ENCODE measurements around the gene CRTC2.
"Not testable (repeated sequence)": the region's sequence is repeated elsewhere in the genome, so short reads cannot be mapped to it uniquely, and the experiment has no call there.

CRTC2 gene, protein sequence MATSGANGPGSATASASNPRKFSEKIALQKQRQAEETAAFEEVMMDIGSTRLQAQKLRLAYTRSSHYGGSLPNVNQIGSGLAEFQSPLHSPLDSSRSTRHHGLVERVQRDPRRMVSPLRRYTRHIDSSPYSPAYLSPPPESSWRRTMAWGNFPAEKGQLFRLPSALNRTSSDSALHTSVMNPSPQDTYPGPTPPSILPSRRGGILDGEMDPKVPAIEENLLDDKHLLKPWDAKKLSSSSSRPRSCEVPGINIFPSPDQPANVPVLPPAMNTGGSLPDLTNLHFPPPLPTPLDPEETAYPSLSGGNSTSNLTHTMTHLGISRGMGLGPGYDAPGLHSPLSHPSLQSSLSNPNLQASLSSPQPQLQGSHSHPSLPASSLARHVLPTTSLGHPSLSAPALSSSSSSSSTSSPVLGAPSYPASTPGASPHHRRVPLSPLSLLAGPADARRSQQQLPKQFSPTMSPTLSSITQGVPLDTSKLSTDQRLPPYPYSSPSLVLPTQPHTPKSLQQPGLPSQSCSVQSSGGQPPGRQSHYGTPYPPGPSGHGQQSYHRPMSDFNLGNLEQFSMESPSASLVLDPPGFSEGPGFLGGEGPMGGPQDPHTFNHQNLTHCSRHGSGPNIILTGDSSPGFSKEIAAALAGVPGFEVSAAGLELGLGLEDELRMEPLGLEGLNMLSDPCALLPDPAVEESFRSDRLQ

DNA sequence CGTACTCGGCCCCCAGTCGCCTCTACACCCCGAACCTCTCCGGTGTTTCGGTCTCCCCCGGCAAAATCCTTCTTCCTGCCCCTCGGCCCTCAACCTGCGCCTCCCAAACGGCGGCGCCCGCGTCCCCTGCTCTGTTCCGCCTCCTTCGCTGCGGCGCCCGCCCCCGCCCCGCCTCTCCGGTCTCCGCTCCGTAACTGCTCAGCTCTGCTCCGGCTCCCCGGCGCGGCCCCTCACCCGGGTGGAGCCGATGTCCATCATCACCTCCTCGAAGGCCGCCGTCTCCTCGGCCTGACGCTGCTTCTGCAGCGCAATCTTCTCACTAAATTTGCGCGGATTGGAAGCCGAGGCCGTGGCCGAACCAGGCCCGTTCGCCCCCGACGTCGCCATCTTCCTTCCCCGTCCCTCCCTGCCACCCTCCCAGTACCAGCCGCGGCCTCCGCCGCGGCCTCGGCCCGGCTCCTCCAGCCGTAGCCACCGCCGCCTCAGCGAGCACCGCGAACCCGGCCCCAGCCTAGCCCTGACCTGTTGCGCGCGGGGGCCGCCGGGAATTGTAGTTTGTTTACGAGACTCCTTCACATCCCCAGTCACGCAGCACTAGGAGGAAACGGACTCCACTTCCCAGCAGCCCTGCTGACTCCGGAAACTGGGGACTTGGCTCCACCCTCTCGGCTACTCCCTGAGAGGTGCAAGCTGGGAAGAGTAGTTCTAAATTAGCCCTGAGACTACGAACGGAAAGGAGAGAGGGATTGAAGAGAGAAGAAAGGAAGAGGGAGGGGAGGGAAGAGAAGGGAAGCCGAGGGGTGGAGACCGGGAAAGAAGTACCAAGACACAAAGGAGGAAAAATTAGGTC lies at the start of gene CRTC2:
TSS of gene CRTC2 (minus strand) at position 502 of the 850 bp plus-strand sequence. CDS start at position 387, 115 bp downstream.
- peak; percentile 79 to 94 (median 88) for DNase-seq

DNA sequence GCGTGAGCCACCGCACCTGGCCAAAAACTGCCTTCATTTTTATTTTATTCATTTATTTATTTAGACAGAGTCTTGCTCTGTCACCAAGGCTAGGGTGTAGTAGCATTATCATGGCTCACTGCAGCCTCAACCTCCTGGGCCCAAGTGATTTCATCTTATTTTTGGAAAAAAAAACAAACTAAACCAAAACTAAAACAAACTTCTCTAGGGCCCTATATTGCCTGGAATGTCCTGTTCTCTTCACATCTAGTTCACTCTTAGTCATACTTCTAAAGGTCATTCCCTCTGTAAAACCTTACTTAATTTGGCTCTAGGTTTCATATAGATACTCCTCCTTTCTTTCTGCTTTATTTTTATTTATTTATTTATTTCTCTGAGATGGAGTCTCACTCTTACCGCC lies 47.7 kb upstream of the CRTC2 start:
- no peak for DNase-seq

DNA sequence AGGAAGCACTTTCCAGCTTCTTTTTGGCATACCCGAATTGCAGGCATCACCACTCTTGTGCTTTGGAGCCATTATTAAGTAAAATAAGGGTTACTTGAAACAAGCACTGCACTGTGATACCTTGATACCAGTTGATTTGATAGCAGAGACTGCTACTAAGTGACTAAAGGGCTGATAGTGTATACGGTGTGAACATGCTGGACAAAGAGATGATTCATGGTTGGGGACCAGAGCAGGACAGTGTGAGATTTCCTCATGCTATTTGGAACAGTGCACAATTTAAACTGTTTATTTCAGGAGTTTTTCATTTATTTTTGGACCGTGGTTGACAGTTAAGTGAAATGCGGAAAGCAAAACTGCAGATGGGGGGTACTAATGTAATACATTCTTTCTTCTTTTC lies 42.0 kb upstream of the CRTC2 start:
- DNase-seq: no peak

DNA sequence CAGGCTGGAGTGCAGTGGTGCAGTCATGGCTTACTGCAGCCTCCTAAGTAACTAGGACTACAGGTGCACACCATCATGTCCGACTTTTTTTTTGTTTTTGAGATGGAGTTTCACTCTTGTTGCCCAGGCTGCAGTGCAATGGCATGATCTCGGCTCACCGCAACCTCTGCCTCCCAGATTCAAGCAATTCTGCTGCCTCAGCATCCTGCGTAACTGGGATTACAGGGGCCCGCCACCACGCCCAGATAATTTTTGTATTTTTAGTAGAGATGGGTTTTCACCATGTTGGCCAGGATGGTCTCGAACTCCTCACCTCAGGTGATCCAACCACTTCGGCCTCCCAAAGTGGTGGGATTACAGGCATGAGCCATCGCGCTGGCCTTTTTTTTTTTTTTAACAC lies 38.5 kb upstream of the CRTC2 start:
- not testable (repeated sequence) for DNase-seq

DNA sequence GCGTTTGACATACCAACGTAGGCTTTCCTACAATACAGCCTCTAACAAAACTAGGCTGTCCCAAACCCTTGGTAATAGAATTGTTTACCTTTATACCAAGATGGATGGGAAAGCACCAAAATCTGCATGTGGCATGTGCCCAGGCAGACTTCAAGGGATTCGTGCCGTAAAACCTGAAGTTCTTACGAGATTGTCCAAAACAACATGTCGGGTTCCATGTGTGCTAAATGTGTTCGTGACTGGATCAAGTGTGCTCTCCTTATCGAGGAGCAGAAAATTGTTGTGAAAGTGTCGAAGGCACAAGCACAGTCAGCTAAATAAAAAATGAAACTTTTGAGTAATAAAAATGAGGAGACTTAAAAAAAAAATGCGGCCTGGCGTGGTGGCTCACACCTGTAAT lies 37.2 kb upstream of the CRTC2 start:
- no peak for DNase-seq

DNA sequence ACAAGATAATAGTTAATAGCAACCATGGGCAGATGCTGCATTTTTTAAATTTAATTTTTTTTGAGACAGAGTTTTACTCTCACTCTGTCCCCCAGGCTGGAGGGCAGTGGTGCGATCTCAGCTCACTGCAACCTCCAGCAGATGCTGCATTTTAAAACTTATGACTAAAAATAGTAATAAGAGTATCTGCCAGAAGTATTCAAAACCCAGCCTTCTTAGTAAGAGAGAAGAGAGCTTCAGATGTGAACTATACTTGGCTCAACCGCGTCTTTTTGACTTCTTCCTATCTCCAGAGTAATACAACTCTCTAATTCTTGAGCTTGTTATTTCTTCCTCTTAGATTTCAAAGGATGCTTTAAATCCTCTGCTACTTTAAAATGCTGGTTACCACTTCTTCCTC lies 36.8 kb upstream of the CRTC2 start:
- no peak for DNase-seq

DNA sequence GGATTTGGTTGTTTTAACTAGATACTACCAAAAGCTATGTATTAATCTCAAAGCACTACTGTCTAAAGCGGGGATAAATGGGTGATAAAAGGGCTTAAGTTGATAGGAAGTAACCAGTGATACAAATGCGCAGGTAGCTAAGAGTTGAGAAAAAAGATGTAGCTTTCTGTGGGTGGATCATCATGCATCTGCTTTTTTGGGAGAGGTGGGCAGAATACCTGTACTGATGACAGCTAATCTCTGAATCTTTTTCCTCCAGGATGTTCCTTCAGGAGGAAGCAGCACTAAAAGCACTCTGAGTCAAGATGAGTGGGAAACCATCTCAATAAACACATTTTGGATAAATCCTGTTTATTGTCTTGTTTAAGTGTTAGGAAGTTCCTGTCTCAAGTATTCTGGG lies 33.4 kb upstream of the CRTC2 start:
- DNase-seq: no peak

DNA sequence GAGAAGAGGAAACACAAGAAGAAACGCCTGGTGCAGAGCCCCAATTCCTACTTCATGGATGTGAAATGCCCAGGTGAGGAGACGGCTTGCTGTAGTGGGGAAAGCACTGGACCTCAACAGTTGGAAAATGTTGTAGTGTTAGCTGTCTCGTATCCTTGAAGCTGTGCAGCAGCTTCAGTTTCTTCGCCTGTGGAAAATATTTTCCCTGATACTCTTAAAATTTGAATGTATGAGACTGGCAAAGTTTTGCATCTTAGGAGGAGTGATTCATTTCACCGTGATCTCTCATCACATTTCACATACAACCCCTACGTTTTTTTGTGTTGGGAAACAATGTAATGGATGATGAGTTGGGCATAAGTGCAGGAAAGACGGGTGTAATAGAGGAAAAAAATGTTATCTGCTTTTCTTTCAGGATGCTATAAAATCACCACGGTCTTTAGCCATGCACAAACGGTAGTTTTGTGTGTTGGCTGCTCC lies 32.8 kb upstream of the CRTC2 start:
- DNase-seq: no peak

DNA sequence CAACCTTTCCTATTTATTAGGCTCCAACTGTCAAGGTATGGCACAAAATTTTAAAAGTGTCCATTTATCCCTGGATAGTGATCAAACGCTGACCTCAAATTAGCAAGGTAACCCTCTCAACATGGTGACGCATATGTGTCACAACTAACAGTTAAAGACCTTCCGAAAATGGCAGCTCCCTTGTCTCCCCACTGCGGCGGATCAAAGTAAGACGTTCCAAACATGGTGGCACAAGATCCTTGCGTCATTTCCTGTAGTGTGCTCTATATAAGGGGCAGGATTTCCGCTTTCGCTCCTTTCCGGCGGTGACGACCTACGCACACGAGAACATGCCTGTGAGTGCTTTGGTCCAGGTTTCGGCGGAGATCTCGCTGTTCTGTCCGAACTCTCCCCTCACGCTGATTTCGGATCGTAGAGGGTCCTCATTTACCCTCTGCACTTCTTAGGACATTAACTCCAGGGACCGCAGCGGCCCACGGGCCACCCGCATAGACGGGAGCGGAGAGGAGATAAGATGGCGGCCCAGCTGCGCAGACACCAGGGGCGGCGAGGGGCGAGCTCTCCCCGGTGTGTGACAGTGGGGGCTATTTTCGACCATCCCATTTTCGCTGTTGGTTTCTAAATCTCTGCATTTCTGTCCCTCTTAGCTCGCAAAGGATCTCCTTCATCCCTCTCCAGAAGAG lies 32.2 kb upstream of the CRTC2 start, which contains the start of gene RPS27:
TSS of gene RPS27 (plus strand) at position 295 of the 683 bp plus-strand sequence. CDS start at position 330, 35 bp downstream.
- peak; percentile 60 to 81 (median 70) for DNase-seq

DNA sequence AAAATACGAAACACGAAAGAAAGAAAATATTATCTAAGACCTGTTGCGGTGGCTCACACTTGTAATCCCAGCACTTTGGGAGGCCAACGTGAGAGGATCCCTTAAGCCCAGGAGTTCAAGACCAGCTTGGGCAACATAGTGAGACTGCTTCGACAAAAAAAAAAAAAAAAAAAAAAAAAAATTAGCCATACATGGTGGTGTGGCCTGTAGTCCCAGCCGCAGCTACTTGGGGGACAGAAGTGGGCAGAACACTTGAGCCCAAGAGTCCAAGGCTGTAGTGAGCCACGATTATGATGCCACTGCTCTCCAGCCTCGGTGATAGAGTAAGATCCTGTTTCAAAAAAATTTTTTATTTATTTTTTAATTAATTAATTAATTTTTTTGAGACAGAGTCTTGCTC lies 29.2 kb upstream of the CRTC2 start:
- no peak for DNase-seq

DNA sequence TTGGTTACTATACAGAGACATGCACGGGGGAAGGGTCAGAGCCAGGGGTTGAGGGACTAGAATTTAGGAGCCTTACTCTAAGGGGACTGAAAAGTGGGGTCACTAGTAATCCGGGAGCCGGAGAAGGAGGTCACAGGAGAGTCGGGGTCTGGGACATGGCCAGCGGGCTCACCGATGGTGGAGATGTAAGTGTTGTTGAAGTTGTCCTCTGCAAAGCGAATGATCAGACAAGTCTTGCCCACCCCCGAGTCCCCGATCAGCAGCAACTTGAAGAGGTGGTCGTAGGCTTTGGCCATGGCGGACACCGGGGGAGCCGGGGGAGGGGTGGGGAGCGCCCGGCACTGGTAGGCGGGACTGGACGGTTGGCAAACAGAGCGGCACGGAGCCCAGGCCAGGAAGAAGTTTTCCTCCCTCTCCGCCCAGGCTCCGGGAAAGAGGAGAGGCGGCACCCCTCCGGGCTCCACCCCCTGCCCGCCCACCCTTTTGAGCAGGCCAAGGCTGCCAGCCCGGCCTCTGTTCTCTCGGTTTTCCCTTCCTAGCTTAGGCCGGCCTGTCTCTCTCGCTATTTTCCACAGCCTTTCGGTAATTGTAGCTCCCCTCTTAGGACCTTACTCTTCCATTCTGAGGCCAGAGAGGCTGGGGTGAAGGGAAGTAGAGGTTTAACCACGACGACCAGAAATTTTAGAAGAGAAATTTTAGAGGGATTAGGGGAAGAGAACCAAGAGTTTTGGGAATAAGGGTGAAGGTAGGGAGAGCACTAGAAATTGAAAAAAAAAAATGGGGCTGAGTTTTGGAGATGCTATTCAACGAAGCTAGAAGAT lies 27.7 kb upstream of the CRTC2 start, which contains the start of gene RAB13:
TSS of gene RAB13 (minus strand) at position 399 of the 821 bp plus-strand sequence. CDS start at position 296, 103 bp downstream.
- no peak for DNase-seq

DNA sequence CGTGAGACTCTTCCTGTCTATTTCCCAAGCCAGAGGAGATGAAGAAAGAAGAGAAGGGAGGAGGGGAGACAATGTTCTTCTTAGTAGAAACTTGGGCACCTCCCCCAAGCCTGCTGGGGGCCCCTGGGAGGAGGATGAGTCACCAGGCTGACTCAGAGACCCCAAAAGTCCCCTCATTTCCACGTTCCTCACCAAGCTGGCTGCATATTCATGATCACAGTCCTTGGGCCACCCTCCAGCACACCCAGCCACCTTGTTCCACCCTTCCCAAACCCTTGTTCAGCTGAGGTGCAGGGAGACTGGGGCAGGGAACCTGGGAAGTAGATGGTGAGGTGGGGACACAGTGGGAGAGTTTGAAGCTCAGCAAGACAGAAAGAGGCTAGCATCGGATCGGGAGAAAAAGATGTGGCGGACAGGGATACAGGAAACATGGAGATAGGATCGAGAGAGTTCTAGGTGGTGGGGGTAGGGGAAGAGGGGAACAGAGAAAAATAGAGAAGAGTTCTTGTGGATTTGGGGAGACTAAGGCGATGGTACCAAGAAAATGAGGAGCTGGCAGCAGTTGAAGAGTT lies 27.0 kb upstream of the CRTC2 start:
- DNase-seq: no peak

DNA sequence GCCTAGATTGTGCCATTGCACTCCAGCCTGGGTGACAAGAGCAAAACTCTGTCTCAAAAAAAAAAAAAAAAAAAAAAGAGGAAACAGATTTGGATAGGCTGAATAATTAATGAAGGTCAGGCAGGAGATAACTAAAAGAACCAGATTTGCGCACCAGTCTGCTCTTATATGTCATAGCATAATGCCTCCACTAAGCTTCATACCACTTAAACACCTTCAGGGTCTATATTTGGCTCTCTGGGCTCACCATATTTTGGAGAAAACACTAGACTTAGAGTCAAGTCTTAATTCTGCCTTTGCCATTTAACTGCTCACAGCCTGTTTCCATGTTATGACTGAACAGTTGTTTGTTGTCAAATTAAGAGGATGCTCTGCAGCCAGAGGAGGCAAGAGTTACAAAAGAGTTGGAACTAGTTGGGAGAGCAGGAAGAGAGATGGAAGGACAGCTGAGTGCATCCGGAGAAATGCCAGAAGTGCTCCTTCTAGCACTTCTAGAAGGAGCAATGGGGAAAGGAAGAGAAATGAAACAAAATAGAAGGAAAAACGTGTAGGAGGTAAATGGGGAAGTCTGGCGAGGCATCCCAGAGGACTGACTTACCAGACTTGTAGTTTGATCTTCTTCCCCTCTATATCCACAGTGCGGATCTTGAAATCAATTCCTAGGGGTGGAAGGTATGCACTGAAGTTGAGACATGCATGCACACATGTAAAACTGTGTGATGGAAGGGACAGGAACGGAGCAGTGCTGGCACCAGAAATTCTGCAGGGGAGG lies 25.9 kb upstream of the CRTC2 start:
- no peak for DNase-seq

DNA sequence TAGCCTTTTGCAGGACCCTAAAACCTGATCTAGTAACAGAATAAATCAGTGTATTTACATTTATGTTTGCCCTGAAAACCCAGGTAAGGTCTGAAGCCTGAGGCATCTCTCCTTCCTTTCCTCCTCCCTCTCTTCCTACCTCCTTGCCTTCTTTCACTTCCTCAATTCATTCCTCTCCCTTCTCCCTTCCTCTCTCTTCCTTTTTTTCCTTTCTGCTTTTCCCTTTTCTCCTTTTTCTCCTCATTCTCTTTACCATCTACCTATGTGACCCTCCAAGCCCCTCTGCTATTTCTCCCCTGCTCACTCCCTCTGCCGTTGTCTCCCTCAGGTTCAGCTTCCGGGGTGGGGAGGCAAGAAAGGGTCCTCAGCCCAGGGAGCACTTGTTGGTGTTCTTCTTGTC lies 23.3 kb upstream of the CRTC2 start:
- not testable (repeated sequence) for DNase-seq

DNA sequence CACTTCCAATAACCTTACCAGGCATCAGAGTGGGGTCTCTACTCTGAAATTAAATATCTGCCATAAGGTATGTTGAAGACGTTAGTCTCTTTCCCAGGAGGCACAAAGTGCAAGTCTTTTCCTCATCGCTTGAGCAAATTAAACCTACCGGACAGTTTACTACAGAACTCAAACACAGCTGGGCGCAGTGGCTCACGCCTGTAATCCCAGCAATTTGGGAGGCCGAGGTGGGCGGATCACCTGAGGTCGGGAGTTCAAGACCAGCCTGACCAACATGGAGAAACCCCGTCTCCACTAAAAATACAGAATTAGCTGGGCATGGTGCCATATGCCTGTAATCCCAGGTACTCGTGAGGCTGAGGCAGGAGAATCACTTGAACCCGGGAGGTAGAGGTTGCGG lies 20.7 kb upstream of the CRTC2 start:
- DNase-seq: not testable (repeated sequence)

DNA sequence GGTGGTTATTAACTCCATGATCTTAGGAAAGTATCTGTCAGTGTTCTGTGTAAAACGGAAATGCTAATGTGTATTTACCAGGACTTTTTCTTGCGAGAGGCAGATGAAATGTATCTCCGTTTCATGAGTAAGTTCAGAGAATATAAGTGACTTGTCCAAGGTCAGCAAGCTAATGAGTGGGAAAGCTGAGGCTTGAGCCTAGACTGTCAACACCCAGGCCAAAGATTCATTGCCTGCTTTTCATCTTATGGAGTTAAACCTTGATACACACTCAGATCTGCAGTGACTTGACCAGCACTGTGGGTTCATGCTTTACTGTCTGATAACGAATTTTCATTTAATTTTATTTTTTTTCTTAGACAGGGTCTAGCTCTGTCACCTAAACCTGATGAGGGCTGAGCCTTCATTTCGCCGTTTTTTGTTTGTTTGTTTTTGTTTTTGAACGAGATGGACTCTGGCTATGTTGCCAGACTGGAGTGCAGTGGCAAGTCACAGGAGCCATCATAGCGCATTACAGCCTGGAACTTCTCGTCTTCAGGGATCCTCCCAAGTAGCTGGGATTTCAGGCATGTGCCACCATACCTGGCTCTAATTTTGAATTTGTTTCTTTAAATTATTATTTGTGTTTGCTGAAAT lies 20.0 kb upstream of the CRTC2 start:
- no peak for DNase-seq

DNA sequence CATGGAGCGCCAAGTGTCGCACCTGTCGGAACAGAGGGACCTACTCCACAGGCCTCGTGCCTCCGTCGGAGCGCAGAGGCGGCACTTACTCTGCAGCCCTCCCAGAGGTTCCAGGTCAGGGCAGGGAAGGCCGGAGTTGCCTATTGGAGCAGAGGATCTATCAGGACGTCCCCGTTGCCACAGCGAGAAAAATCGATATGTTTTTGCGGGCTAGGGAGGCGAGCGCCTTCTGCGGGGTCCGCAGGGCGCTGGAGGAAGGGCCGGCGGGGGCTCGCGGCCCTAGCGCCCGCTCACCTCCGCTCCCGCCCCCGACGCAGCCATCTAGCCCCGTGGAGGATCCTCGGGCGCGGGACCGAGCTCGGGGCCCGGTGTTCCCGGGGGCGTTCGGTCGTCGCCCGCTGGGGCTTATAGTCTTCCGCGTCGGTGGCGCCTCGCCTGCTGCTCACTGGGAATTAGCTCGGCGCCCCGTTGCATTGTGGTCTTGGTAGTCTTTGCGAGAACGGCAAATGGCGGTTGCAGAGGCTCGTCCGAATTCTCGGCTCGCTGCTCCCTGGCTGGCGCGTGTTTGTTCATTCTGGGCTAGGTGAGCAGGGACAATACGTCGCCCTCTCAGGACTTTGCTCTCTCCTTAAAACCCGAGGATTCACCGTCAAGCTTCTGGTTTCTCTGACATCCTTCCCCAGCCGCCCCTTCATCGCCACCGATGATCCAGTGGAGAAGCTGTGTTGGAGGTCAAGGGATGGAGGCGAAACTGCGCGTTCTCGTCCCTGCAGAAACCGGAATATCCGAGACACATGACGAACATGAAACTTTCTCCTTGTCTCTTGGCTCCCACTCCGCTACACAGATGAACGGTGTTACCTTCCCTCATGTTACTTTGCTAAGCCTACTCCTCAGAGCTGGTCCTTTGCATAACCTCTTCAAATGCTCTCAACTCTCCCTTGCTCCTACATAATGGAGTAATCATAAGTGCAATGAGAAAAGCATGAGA lies 19.1 kb upstream of the CRTC2 start, which contains the start of gene JTB:
TSS of gene JTB (minus strand) at position 425 of the 991 bp plus-strand sequence. CDS start at position 3, 422 bp downstream.
- DNase-seq: peak; percentile 44 to 75 (median 62)

DNA sequence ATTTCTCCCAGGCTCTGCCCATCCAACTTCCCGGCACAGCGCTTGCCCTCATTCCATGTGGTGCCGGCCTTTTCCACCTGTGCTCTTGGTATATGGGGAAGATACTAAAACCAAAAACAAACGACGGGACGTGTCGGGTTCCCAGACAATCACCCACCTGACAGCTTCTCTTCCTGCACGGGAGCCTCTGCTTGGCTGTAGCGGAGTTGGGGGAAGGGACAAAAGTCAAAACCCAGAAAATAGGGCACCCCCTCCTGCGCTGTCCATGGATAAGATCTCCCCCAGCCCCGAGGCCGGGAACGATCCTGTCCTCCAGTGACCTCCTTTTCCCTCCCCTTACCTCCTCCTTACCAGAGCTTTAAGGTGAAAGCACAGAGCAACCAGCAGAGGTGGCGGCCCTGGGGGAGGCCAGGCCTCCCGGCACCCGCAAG lies 18.4 kb upstream of the CRTC2 start:
- no peak for DNase-seq
